RWPE1 (cell line): ENCODE measurements around the gene TRMT61A.
A peak's percentile ranks its signal among the peaks of the same experiment; 100 is the strongest.

ENCODE experiments used
- CTCF ChIA-PET: fragments of 350-600 bp; sonication (Branson Sonifier 250); formaldehyde crosslinking; extraction: SDS; loops from one replicate; lab custom pipeline; 2021; lab: Yijun Ruan, JAX
- POLR2A ChIA-PET: fragments of 400-600 bp; formaldehyde crosslinking; extraction: SDS; loops from one replicate; lab custom pipeline; 2020; ENCODE audit warnings: antibody characterized with exemption; ENCODE audit not compliant: low non-redundant PET; lab: Yijun Ruan, JAX
- DNase-seq: peaks from one replicate; pipeline ENCODE4 v3.0.0; 2012; ENCODE audit warnings: low spot score
- H3K27ac ChIP-seq: fragments of 450-650 bp; 2 replicates; pipeline ENCODE4 v1.5.1; 2017
- TF ChIP-seq, protein P1 (sequence below): fragments of 450-650 bp; conservative IDR thresholded peaks from 2 replicates; pipeline ENCODE4 v1.5.1; 2017; ENCODE audit warnings: low read depth, mild to moderate bottlenecking

TRMT61A gene

DNA sequence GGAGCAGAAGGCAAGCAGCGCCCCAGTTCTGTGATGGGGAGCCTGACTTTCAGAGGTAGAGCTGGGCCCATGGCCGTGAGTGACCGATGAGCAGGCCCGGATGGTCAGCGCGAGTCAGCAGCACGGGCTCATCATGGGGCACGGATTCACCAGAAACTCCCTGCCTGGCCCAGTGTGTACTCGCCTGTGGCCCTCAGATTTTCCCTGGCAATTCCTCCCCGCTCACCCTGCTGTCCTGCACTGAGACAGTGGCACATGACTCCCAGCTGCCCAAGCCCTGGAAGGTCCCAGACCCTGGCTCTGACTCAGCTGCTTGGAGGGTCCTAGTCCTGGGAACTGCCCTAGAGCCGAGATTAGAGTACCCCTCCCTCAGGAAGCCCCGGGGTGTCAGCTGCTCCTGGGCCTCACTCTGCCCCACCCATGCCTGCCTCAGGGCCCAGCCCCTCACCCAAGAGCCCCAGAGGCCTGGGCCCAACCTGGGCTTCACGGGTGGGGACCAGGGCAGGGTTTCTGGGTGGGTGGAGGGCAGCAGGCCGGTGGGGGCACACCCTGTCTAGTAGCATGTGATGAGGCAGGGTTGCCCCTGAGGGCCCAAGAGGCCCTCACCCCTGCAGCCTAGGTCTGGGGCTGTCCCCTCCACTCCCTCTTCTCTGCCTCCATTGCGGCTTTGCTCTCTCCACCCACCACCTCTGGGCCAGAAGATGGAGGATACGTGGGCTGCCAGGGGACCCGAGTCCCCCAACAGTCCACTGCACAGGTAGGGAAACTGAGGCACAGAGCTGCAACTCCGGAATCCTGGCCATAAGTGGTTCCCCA lies 8.4 kb downstream of the TRMT61A start:
- TF ChIP-seq, protein P1, sequence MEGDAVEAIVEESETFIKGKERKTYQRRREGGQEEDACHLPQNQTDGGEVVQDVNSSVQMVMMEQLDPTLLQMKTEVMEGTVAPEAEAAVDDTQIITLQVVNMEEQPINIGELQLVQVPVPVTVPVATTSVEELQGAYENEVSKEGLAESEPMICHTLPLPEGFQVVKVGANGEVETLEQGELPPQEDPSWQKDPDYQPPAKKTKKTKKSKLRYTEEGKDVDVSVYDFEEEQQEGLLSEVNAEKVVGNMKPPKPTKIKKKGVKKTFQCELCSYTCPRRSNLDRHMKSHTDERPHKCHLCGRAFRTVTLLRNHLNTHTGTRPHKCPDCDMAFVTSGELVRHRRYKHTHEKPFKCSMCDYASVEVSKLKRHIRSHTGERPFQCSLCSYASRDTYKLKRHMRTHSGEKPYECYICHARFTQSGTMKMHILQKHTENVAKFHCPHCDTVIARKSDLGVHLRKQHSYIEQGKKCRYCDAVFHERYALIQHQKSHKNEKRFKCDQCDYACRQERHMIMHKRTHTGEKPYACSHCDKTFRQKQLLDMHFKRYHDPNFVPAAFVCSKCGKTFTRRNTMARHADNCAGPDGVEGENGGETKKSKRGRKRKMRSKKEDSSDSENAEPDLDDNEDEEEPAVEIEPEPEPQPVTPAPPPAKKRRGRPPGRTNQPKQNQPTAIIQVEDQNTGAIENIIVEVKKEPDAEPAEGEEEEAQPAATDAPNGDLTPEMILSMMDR, result no peak
- no peak for DNase-seq
- POLR2A ChIA-PET, result no interaction called here
- CTCF ChIA-PET, result interaction anchor here (1.2 to 1.4 kb wide), 2 partner anchors 8 to 19 kb away, joined by 4 to 5 read pairs; no protein-coding TSS in a partner anchor
- H3K27ac ChIP-seq, result peak overlapping the region; percentile 100

DNA sequence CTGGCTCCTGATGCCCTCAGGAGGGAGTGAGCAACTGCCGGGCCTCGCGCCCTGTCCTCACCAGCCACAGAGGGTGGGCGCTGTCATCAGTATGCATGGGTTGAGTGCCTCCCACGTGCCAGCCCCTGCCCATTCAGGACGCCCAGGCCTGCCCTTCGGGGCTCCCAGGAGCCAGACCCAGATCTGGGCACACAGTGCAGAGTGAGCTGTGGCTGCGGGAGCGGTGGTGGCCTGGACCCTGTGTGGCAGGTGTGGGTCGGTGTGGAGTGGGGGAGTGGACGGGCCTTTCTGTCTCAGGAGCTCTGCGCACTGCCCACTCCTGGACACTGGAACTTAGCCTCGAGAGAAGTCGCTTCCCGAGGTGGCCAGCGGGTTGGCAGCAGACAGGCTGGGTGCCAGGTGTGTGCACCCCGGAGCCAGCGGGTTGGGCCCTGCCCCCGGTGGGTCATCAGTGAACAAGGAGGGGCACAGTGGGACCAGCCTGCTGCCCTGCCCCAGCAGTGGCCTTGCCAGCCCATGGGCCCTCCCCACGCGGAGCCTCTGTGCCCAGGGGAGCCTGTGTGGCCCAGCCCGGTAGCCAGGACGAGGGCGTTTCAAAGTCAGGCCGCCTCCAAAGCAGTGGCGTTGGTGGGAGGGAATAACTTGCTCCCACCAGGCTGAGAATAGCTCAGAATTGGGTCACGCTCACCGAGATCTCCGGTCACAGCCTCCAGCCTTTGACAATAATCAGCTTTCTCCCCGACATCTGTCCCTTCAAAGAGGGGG lies 9.5 kb downstream of the TRMT61A start:
- POLR2A ChIA-PET, result no interaction called here
- TF ChIP-seq, protein P1, result no peak

DNA sequence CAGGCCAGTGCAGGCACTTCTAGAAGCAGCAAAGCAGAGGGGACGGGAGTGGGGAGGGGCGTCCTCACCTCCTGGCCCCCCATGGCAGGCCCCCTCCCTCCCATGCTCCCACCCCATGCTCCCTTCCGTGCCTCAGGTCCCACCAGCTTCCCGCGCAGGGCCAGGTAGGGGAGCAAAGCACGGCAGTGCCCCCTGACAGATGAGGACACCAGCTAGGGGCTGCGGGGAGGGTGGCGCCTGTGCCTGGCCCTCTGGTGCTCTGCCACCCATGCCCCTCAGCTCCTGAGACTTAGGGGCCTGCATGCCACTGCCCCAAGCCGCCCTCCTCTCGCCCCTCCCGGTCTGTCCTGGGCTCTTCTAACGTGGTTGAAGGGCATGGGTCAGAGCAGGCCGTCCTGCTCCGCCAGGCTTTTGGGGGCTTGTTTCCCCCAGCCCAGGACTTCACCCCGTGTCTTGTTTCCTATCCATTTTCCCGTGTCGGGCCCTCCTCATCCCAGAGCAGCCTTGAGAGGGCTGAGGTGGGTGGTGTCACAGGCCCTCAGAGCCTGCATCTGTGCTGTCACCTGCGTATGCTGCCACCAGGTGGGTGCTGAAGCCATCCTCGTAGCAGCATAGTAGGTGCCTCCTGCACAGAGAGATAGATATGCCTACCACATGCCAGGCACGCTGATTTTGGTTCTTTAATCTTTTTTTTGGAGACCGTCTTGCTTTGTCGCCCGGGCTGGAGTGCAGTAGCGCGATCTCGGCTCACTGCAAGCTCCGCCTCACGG lies 10.2 kb downstream of the TRMT61A start:
- ChIA-PET CTCF (interaction anchor here (0.6 to 1.4 kb wide), 3 partner anchors 9 to 324 kb away, joined by 3 to 4 read pairs (median 4); no protein-coding TSS in a partner anchor), POLR2A (no interaction called here)
- no peak for DNase-seq
- TF ChIP-seq, protein P1, result no peak
- peak overlapping the region; percentile 100 for H3K27ac ChIP-seq

More for the DNA sequence above, 9.5 kb downstream of the TRMT61A start:
- CTCF ChIA-PET, result interaction anchor here (0.6 to 1.4 kb wide), 3 partner anchors 9 to 323 kb away, joined by 3 to 4 read pairs (median 4); no protein-coding TSS in a partner anchor
- peak overlapping the region; percentile 100 for H3K27ac ChIP-seq
- no peak for DNase-seq

DNA sequence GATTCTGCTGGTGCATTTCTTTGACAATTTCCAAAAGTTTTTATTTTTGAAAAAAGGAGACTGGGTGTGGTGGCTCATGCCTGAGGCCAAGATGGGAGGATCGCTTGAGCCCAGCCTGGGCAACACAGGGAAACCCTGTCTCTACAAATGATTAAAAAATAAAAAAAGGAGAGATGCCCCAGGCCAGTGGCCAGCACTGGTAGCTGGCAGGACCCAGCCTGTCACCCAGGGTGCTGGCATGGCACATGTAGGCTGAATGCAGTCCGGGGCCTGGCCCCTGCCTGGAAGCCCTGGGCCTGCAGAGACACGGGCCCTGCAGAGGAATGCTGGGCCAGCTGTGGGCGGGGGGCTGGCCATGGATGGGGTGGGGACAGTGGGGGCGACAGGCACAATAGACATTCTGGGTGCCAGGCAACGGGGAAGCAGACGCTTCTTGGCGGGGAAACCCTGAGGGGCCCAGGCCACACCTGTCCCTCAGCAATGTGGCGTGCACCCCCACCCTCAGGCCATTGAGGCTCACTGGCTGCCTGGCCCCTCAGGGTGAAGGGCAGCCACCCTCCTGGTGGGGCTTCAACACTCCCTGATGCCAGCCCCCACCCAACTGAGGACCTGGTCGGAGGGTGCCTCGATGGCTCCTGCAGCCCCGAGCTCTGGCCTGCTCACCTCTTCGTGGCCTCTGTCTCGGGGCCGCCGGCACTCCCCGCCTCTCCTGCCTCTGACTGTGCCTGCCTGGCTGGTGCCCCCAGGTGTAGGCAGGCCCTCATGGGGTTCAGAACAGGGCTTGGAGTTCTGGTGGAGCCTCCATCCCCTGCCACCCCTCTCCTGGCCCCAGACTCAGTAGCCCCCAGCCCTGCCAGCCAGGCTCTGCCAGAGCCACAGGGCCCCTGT lies 12.1 kb downstream of the TRMT61A start:
- TF ChIP-seq, protein P1, result no peak
- ChIA-PET CTCF (interaction anchor here (0.6 to 3.2 kb wide), 4 partner anchors 17 to 23 kb away, joined by 6 to 21 read pairs (median 6); no protein-coding TSS in a partner anchor), POLR2A (interaction anchor here (0.8 to 1.2 kb wide), 2 partner anchors 12 to 19 kb away, joined by 4 to 7 read pairs; partner anchors contain the start of genes CKB and TRMT61A)
- peak; percentile 46 for DNase-seq
- H3K27ac ChIP-seq, result peak overlapping the region; percentile 100

DNA sequence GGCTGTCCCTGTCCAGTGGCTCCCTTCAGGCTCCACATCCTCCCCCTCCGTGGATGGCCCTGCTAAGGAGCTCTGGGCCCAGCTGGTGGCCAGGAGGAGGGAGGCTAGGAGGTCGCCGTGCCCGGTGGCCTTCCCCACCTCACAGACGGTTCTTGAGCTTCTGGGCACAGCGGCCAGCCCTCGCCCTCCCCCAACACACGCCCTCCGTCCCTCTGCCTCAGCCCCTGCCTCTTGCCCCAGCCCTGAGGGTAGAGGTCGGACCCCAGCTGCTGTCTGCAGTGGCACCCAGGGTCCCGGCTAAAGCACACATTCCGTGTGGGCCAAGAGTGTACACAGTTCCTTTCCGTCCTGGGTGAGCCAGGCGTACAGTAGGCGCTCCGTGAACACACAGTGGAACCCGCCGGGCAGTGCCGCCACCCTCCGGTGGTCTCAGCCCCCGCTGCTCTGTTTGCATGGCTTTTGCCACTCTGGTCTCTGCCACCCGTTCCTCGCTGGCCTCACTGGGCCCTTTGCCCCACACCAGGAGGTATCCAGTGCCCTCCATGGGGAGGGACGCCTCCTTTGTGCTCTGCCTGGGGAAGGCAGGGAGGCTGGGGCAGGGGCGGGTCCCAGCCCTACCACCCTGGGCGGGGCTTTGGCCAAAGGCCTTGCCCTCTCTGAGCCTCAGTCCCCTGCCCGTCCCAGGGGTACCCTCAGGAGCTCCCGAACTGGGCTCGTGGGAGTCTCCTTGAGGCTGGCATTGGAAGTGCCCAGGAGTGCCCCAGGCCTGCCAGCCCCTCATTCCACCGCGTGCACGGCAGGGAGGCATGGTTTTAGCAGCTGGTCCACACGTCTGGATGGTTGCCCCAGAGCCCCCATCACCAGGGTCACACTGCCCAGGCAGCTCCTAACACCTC lies 13.0 kb downstream of the TRMT61A start:
- DNase-seq, result no peak

More for the DNA sequence above, 13.0 kb downstream of the TRMT61A start:
- CTCF ChIA-PET, result interaction anchor here (0.6 to 3.2 kb wide), 4 partner anchors 18 to 42 kb away, joined by 6 to 21 read pairs (median 11); no protein-coding TSS in a partner anchor
- TF ChIP-seq, protein P1, result no peak
- POLR2A ChIA-PET, result interaction anchor here (1.1 to 1.4 kb wide), 2 partner anchors 10 to 21 kb away, joined by 3 to 4 read pairs; no protein-coding TSS in a partner anchor
- peak overlapping the region; percentile 100 for H3K27ac ChIP-seq
